GM12891 (cell line): ENCODE data around the gene CD47.

Experiments
- PAX5 ChIP-seq: IDR thresholded peaks from 2 replicates; pipeline ENCODE4 v1.6.1; 2011; ENCODE audit warnings: low read length, moderate library complexity, mild to moderate bottlenecking; ENCODE audit not compliant: insufficient read depth, severe bottlenecking
- POLR2A ChIP-seq: IDR thresholded peaks from 2 replicates; pipeline ENCODE4 v1.6.1; 2011; ENCODE audit warnings: low read depth, low read length, control low read depth
- POLR2AphosphoS5 ChIP-seq: IDR thresholded peaks from 2 replicates; pipeline ENCODE4 v1.6.1; 2011; ENCODE audit warnings: low read depth, low read length, control low read depth
- TAF1 ChIP-seq: IDR thresholded peaks from 2 replicates; pipeline ENCODE4 v1.6.1; 2011; ENCODE audit warnings: low read depth, low read length, control low read depth

GRCh38 chr3:108037770-108038169 lies 53.1 kb downstream of the CD47 start:
- TF ChIP-seq TAF1 (no peak), POLR2AphosphoS5 (no peak), POLR2A (no peak), PAX5 (no peak)
